HG03196 (cell line): ENCODE measurements around the gene MYO1H.
"Not testable (repeated sequence)": the region's sequence is repeated elsewhere in the genome, so short reads cannot be mapped to it uniquely, and the experiment has no call there.

Experiments used
- ATAC-seq: cut with Tn5 transposase; IDR thresholded peaks from one replicate; pipeline ENCODE4 v1.9.1; 2021; ENCODE audit not compliant: unreplicated experiment

MYO1H gene

GRCh38 chr12:109466305-109466704, 118.6 kb downstream of the MYO1H start:
- ATAC-seq: no peak

- ATAC-seq: no peak
Observed at GRCh38 chr12:109466821-109467220, 119.1 kb downstream of the MYO1H start.

GRCh38 chr12:109467978-109468676, 120.4 kb downstream of the MYO1H start:
- ATAC-seq: no peak

GRCh38 chr12:109469517-109469916, 121.8 kb downstream of the MYO1H start:
- ATAC-seq: no peak

GRCh38 chr12:109473006-109473405, 125.3 kb downstream of the MYO1H start:
- no peak for ATAC-seq

GRCh38 chr12:109473526-109474270, 126.0 kb downstream of the MYO1H start:
- ATAC-seq: not testable (repeated sequence)

- no peak for ATAC-seq
Observed at GRCh38 chr12:109475121-109475520, 127.4 kb downstream of the MYO1H start.

GRCh38 chr12:109475993-109476806, 128.5 kb downstream of the MYO1H start:
- no peak for ATAC-seq

GRCh38 chr12:109476807-109477184, 129.1 kb downstream of the MYO1H start:
- ATAC-seq: no peak

- ATAC-seq: peak; percentile 96
Observed at GRCh38 chr12:109477185-109477962, 129.7 kb downstream of the MYO1H start, which contains the start of the genes KCTD10 and UBE3B. TSS of gene KCTD10 (minus strand) at chr12:109477300. CDS start at chr12:109477262, 38 bp downstream. TSS of gene UBE3B (plus strand) at chr12:109477634. CDS start at chr12:109483552, 5,918 bp downstream.

- no peak for ATAC-seq
Observed at GRCh38 chr12:109477963-109478315, 130.2 kb downstream of the MYO1H start.

GRCh38 chr12:109479761-109480160, 132.1 kb downstream of the MYO1H start:
- ATAC-seq: no peak

GRCh38 chr12:109480356-109480755, 132.7 kb downstream of the MYO1H start:
- ATAC-seq: no peak

GRCh38 chr12:109481863-109482262, 134.2 kb downstream of the MYO1H start:
- ATAC-seq: no peak

GRCh38 chr12:109482491-109482890, 134.8 kb downstream of the MYO1H start:
- no peak for ATAC-seq

- no peak for ATAC-seq
Observed at GRCh38 chr12:109482894-109483293, 135.2 kb downstream of the MYO1H start.

- no peak for ATAC-seq
Observed at GRCh38 chr12:109483346-109483745, 135.6 kb downstream of the MYO1H start.

GRCh38 chr12:109485201-109485600, 137.5 kb downstream of the MYO1H start:
- ATAC-seq: no peak

- ATAC-seq: no peak
Observed at GRCh38 chr12:109487181-109488050, 139.7 kb downstream of the MYO1H start.
